Osteoblast (primary cell): ENCODE measurements around the gene ARMC10. TPM values are rescaled to one million over a fixed set of nuclear protein-coding genes. Genes with fewer than 3 reads are reported as not detected.
"Not testable (repeated sequence)": the region's sequence is repeated elsewhere in the genome, so short reads cannot be mapped to it uniquely, and the experiment has no call there.

Experiments
- DNase-seq: peaks from one replicate; pipeline ENCODE4 v3.0.0; 2011; ENCODE audit warnings: low spot score, mixed read lengths; ENCODE audit not compliant: insufficient read length; ENCODE audit errors: missing footprints
- H2AFZ ChIP-seq: 2 replicates; pipeline ENCODE4 v1.6.0; 2011; ENCODE audit warnings: mild to moderate bottlenecking, low read length
- H3K27ac ChIP-seq: 2 replicates; pipeline ENCODE4 v1.5.1; 2011; ENCODE audit warnings: mild to moderate bottlenecking, low read depth, low read length, moderate library complexity
- H3K27me3 ChIP-seq: 2 replicates; pipeline ENCODE4 v1.6.0; 2012; ENCODE audit warnings: mild to moderate bottlenecking, control low read depth, inconsistent platforms, low read length, moderate library complexity; ENCODE audit not compliant: insufficient read depth
- H3K36me3 ChIP-seq: 2 replicates; pipeline ENCODE4 v1.5.1; 2011; ENCODE audit warnings: mild to moderate bottlenecking, low read length, control low read depth, moderate library complexity; ENCODE audit not compliant: insufficient read depth
- H3K4me1 ChIP-seq: 2 replicates; pipeline ENCODE4 v1.5.1; 2011; ENCODE audit warnings: mild to moderate bottlenecking, low read length, control low read depth, moderate library complexity; ENCODE audit not compliant: insufficient read depth
- H3K4me2 ChIP-seq: 2 replicates; pipeline ENCODE4 v1.6.0; 2011; ENCODE audit warnings: mild to moderate bottlenecking, low read length; ENCODE audit not compliant: insufficient read depth
- H3K4me3 ChIP-seq: fragments of 200-600 bp; sonication (generic); 3 replicates; pipeline ENCODE4 v1.5.1; 2012; ENCODE audit warnings: mild to moderate bottlenecking, low read length, inconsistent platforms; ENCODE audit not compliant: insufficient read depth
- H3K79me2 ChIP-seq: 2 replicates; pipeline ENCODE4 v1.6.0; 2012; ENCODE audit warnings: mild to moderate bottlenecking, low read length, control low read depth, inconsistent platforms; ENCODE audit not compliant: insufficient read depth
- H3K9me3 ChIP-seq: 2 replicates; pipeline ENCODE4 v1.5.1; 2011; ENCODE audit warnings: low read depth, low read length, control low read depth
- H4K20me1 ChIP-seq: 2 replicates; pipeline ENCODE4 v1.6.0; 2012; ENCODE audit warnings: mild to moderate bottlenecking, low read length, control low read depth; ENCODE audit not compliant: insufficient read depth
- total RNA-seq: library from RNA; depleted of rRNA; stranded (reverse); fragments of >200 nt; gene quantifications from 2 replicates; pipeline ENCODE4 v1.2.3, GENCODE V29; 2012
- TF ChIP-seq, protein P1 (sequence below): IDR thresholded peaks from 2 replicates; pipeline ENCODE4 v1.5.1; 2011; ENCODE audit warnings: mild to moderate bottlenecking, low read depth, low read length, moderate library complexity; ENCODE audit errors: extremely low read depth

The ARMC10 gene
- total RNA-seq, 1 donor: 34.4 TPM

- H3K79me2 ChIP-seq: no peaks in the 10 kb centered on the region
- H4K20me1 ChIP-seq: no peaks in the 10 kb centered on the region
- H3K9me3 ChIP-seq: no peaks in the 10 kb centered on the region
- H2AFZ ChIP-seq: no peak overlapping the region
- H3K36me3 ChIP-seq: peaks cover 17% of the 10 kb centered on the region
- no peaks in the 10 kb centered on the region for H3K27me3 ChIP-seq
- H3K4me3 ChIP-seq: no peak overlapping the region
- no peaks in the 10 kb centered on the region for H3K4me1 ChIP-seq
- H3K27ac ChIP-seq: no peak overlapping the region
- DNase-seq: no peak
- H3K4me2 ChIP-seq: no peak overlapping the region
- TF ChIP-seq, protein P1, sequence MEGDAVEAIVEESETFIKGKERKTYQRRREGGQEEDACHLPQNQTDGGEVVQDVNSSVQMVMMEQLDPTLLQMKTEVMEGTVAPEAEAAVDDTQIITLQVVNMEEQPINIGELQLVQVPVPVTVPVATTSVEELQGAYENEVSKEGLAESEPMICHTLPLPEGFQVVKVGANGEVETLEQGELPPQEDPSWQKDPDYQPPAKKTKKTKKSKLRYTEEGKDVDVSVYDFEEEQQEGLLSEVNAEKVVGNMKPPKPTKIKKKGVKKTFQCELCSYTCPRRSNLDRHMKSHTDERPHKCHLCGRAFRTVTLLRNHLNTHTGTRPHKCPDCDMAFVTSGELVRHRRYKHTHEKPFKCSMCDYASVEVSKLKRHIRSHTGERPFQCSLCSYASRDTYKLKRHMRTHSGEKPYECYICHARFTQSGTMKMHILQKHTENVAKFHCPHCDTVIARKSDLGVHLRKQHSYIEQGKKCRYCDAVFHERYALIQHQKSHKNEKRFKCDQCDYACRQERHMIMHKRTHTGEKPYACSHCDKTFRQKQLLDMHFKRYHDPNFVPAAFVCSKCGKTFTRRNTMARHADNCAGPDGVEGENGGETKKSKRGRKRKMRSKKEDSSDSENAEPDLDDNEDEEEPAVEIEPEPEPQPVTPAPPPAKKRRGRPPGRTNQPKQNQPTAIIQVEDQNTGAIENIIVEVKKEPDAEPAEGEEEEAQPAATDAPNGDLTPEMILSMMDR: no peak
Observed at GRCh38 chr7:103093429-103093828, 18.5 kb downstream of the ARMC10 start.

GRCh38 chr7:103094102-103094501 is 19.2 kb downstream of the ARMC10 start:
- TF ChIP-seq, protein P1: peak; percentile 13
- no peaks in the 10 kb centered on the region for H3K9me3 ChIP-seq

DNA sequence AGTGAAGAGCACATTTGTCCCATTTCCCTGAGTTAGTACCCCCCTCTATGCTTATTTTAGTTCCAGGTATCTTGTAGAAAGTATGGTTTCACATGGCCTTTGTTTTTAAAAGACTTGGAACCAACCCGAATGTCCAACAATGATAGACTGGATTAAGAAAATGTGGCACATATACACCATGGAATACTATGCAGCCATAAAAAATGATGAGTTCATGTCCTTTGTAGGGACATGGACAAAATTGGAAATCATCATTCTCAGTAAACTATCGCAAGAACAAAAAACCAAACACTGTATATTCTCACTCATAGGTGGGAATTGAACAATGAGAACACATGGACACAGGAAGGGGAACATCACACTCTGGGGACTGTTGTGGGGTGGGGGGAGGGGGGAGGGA is 20.6 kb downstream of the ARMC10 start:
- H4K20me1 ChIP-seq, H3K79me2 ChIP-seq, DNase-seq, H2AFZ ChIP-seq, H3K9me3 ChIP-seq, H3K27me3 ChIP-seq, H3K4me1 ChIP-seq, H3K4me2 ChIP-seq, H3K27ac ChIP-seq, H3K4me3 ChIP-seq: not testable (repeated sequence)
- peaks cover 11% of the 10 kb centered on the region for H3K36me3 ChIP-seq

More at GRCh38 chr7:103094102-103094501, 19.2 kb downstream of the ARMC10 start:
- H3K4me1 ChIP-seq: no peaks in the 10 kb centered on the region
- no peaks in the 10 kb centered on the region for H3K79me2 ChIP-seq
- no peak overlapping the region for H3K27ac ChIP-seq
- peaks cover 11% of the 10 kb centered on the region for H3K36me3 ChIP-seq
- no peak overlapping the region for H3K4me3 ChIP-seq
- DNase-seq: no peak
- H4K20me1 ChIP-seq: no peaks in the 10 kb centered on the region
- no peaks in the 10 kb centered on the region for H3K27me3 ChIP-seq
- no peak overlapping the region for H3K4me2 ChIP-seq
- H2AFZ ChIP-seq: no peak overlapping the region

DNA sequence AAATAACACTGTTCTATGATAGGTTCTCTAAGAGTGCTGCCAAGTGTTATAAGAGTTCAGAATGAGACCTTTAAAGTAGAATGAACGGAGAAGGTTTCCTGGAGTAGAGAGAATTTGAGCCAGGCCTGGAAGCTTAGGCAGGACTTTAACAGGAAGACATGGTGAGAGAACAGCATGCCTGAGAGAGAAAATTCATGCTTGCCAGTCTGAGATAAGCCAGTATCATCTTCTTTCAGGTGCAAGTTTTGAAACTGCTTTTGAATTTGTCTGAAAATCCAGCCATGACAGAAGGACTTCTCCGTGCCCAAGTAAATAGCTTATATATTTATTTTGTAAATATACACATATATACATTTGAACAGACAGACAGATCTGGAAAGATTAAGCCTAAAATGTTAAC is 22.1 kb downstream of the ARMC10 start:
- Histone ChIP-seq H3K36me3 (peaks cover 14% of the 10 kb centered on the region), H3K4me3 (no peak overlapping the region), H3K27ac (no peak overlapping the region), H2AFZ (no peak overlapping the region), H3K4me2 (no peak overlapping the region), H3K27me3 (no peaks in the 10 kb centered on the region), H3K9me3 (no peaks in the 10 kb centered on the region), H4K20me1 (no peaks in the 10 kb centered on the region), H3K79me2 (no peaks in the 10 kb centered on the region), H3K4me1 (no peaks in the 10 kb centered on the region)
- no peak for DNase-seq
- TF ChIP-seq, protein P1: no peak
